ENCODE data around the gene DCTN2.
A peak's percentile ranks its signal among the peaks of the same experiment; 100 is the strongest.

Gene DCTN2

GRCh38 chr12:57489157-57489641 is 57.8 kb downstream of the DCTN2 start:
- DNase-seq (ENCODE audit: low read depth in 3 of 3): no peak

DNA sequence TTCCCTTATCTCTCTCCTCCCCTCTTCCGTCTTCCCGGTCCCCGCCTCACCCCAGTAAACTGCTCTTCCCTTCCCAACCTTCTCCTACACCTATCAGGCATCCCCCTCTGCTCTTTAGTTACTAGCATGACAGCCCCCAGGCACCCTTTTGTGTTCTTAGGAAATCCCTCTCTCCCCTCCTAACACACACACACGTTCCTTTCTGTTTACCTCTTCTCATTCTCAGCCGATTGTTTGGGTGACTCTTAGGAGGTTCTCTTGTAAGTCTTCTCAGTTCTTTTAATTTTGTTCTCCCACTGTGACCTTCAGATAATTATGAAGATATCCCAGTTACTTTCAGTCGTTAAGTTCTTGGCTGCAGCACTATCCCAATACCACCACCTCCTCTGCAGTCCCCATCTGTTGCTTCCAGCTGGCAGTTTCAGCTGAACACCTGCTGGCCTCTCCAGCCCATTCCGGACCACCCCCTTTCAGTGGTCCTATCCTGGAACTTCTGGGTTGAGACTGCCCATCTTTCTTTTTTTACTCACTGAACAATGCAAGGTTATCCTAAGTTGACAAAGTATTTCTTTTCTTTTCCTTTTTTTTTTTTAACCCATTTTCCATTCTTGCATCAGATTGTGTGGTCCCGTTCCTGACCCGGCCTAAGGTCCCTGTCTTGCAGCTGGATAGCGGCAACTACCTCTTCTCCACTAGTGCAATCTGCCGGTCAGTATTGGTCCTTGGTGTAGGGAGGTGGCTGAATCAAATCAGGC is 58.4 kb downstream of the DCTN2 start:
- no peak for DNase-seq (ENCODE audit: low read depth in 3 of 3)

DNA sequence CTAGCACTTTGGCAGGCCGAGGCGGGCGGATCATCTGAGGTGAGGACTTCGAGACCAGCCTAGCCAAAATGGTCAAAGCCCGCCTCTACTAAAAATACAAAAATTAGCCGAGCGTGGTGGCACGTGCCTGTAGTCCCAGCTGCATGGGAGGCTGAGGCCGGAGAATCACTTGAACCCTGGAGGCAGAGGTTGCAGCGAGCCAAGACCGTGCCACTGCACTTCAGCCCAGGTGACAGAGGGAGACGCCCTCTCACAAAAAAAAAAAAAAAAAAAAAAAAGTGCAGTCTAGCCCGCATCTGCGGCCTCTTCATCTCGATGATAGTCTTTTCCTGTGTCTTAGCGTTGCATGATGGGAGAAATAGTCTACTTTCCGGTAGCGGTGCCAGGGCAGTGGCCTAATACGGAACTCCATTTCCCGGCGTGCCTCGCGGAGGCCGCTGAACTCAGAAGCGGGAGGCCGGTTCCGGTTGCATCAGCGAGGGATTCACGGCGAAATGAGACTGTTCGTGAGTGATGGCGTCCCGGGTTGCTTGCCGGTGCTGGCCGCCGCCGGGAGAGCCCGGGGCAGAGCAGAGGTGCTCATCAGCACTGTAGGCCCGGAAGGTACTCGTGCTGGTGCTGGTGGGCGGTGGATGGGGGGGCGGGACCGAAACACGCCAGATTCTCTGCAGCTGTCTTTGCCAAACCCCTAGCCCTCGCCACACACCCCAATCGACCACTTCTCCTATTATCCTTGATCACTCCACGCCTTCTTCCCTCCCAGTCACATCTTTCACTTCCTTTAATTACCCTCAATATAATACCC is 59.2 kb downstream of the DCTN2 start, which contains the start of gene MARS1:
MARS1 (plus strand) TSS at position 472 of the 805 bp plus-strand sequence; CDS start at position 495, 23 bp downstream.
- DNase-seq (ENCODE audit: low read depth in 3 of 3): peak; percentile 69 to 86 (median 85)

- DNase-seq (ENCODE audit: low read depth in 3 of 3): no peak
Observed at GRCh38 chr12:57487055-57487596, 59.9 kb downstream of the DCTN2 start.

DNA sequence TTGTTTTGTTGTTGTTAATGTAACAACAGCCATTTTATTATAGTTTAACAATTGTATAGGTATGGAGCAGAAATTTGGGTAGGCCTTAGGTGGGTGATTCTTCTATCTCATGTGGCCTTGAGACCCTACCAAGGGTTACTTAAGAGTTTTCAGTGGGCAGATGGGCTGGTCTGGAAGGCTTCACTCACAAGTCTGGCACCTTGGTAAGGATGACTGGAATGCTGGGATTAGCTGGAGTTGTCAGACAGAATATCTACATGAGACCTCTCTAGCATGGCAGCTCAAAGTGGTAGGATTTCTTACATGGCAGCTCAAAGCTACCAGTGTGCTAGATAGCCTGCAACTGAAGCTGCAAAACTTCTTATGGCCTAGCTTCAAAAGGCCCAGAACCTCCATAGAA is 61.3 kb downstream of the DCTN2 start:
- no peak for DNase-seq (ENCODE audit: low read depth in 3 of 3)

DNA sequence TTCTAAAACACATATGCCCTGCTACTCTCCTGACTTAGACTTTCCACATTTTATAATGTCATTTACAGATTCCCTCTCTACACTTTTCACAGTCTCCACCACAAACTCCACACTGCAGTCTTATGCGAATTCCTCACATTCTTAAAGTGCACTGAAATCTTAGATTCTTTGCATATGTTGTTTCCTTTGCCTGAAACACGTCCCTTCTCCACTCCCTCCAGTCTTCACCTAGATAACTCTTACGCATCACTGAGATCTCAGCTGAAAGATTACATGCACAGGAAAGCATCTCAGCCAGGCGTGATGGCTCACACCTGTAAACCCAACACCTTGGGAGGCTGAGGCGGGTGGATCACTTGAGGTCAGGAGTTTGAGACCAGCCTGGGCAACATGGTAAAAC is 63.5 kb downstream of the DCTN2 start:
- DNase-seq (ENCODE audit: low read depth in 3 of 3): no peak

GRCh38 chr12:57481671-57482070 is 65.3 kb downstream of the DCTN2 start:
- DNase-seq (ENCODE audit: low read depth in 3 of 3): no peak

All from stimulated activated CD4-positive, alpha-beta T cell treated with anti-CD3 and anti-CD28 coated beads, TNF-alpha, amount 100 ng/mL, for 4 hours (primary cell).